RWPE2 (cell line): ENCODE data around the gene BNIP1.

Experiments
- ATAC-seq: fragments of 200-7000 bp; cut with Tn5 transposase; 3 replicates; pipeline ENCODE4 v1.9.1; 2021; ENCODE audit warnings: low read depth
- DNase-seq: peaks from one replicate; pipeline ENCODE4 v3.0.0-alpha.2; 2020; ENCODE audit warnings: low spot score
- H3K27ac ChIP-seq: fragments of 450-650 bp; 2 replicates; pipeline ENCODE4 v1.5.1; 2017; ENCODE audit warnings: mild to moderate bottlenecking; ENCODE audit not compliant: poor library complexity, severe bottlenecking
- H3K27me3 ChIP-seq: fragments of 250-450 bp; sonication (Bioruptor Pico); 2 replicates; pipeline ENCODE4 v1.5.1; 2021; ENCODE audit warnings: mild to moderate bottlenecking, moderate library complexity; ENCODE audit not compliant: insufficient read depth, poor library complexity, severe bottlenecking
- H3K36me3 ChIP-seq: fragments of 250-450 bp; sonication (Bioruptor Pico); 2 replicates; pipeline ENCODE4 v1.5.1; 2020; ENCODE audit warnings: low read depth, mild to moderate bottlenecking, moderate library complexity
- H3K4me1 ChIP-seq: fragments of 250-450 bp; sonication (Bioruptor Pico); 2 replicates; pipeline ENCODE4 v1.5.1; 2021; ENCODE audit warnings: mild to moderate bottlenecking, moderate library complexity; ENCODE audit not compliant: insufficient read depth, poor library complexity, severe bottlenecking
- H3K4me3 ChIP-seq: fragments of 250-450 bp; sonication (Bioruptor Pico); 2 replicates; pipeline ENCODE4 v1.5.1; 2021; ENCODE audit warnings: mild to moderate bottlenecking, moderate library complexity; ENCODE audit not compliant: severe bottlenecking
- H3K9me3 ChIP-seq: fragments of 250-450 bp; sonication (Bioruptor Pico); 2 replicates; pipeline ENCODE4 v1.5.1; 2021; ENCODE audit warnings: mild to moderate bottlenecking, moderate library complexity; ENCODE audit not compliant: severe bottlenecking
- CTCF ChIP-seq: fragments of 450-650 bp; IDR thresholded peaks from one replicate; pipeline ENCODE4 v1.5.1; 2017; ENCODE audit warnings: mild to moderate bottlenecking, moderate library complexity; ENCODE audit not compliant: poor library complexity, severe bottlenecking

BNIP1 gene, protein sequence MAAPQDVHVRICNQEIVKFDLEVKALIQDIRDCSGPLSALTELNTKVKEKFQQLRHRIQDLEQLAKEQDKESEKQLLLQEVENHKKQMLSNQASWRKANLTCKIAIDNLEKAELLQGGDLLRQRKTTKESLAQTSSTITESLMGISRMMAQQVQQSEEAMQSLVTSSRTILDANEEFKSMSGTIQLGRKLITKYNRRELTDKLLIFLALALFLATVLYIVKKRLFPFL

GRCh38 chr5:173144200-173145176 is at the start of gene BNIP1:
BNIP1 (plus strand) TSS chr5:173144531; CDS start chr5:173144546, 15 bp downstream.
- peak; percentile 100 for DNase-seq
- Histone ChIP-seq H3K4me3 (peak within 1 kb of the TSS; percentile 96), H3K9me3 (no peaks in the 10 kb centered on the region), H3K36me3 (peaks cover 33% of the 10 kb centered on the region), H3K4me1 (peaks cover 9% of the 10 kb centered on the region), H3K27me3 (no peaks in the 10 kb centered on the region), H3K27ac (peak within 1 kb of the TSS; percentile 68)
- TF ChIP-seq CTCF: peak; percentile 99
- peak; percentile 95 for ATAC-seq

GRCh38 chr5:173098787-173099186 is 45.5 kb upstream of the BNIP1 start:
- Histone ChIP-seq H3K9me3 (no peaks in the 10 kb centered on the region), H3K4me1 (peaks cover 9% of the 10 kb centered on the region), H3K36me3 (no peaks in the 10 kb centered on the region), H3K27me3 (no peaks in the 10 kb centered on the region), H3K4me3 (no peak overlapping the region), H3K27ac (no peak overlapping the region)
- TF ChIP-seq CTCF: no peak
- ATAC-seq: no peak
- no peak for DNase-seq

GRCh38 chr5:173099461-173099860 is 44.9 kb upstream of the BNIP1 start:
- Histone ChIP-seq H3K4me1 (peaks cover 3% of the 10 kb centered on the region), H3K36me3 (no peaks in the 10 kb centered on the region), H3K27ac (no peak overlapping the region), H3K4me3 (no peak overlapping the region), H3K9me3 (no peaks in the 10 kb centered on the region), H3K27me3 (no peaks in the 10 kb centered on the region)
- ATAC-seq (no peak), DNase-seq (no peak)
- TF ChIP-seq CTCF: no peak

- H3K27me3 ChIP-seq: no peaks in the 10 kb centered on the region
- no peak for TF ChIP-seq CTCF
- no peak overlapping the region for H3K4me3 ChIP-seq
- ATAC-seq (no peak), DNase-seq (no peak)
- H3K9me3 ChIP-seq: no peaks in the 10 kb centered on the region
- H3K36me3 ChIP-seq: no peaks in the 10 kb centered on the region
- H3K4me1 ChIP-seq: no peaks in the 10 kb centered on the region
- no peak overlapping the region for H3K27ac ChIP-seq
These were observed 43.1 kb upstream of the BNIP1 start for GRCh38 chr5:173101245-173101644.
